AG09319 (cell line): ENCODE data around the gene MPP4.
A peak's percentile ranks its signal among the peaks of the same experiment; 100 is the strongest.

Source experiments
- DNase-seq: peaks from one replicate; pipeline ENCODE4 v3.0.0-alpha.2; 2010; ENCODE audit warnings: low read depth; ENCODE audit errors: extremely low read depth
- TF ChIP-seq, protein P1 (sequence below): IDR thresholded peaks from 2 replicates; pipeline ENCODE4 v1.5.1; 2011; ENCODE audit warnings: low read depth, mild to moderate bottlenecking, inconsistent platforms, low read length, moderate library complexity

The MPP4 gene

DNA sequence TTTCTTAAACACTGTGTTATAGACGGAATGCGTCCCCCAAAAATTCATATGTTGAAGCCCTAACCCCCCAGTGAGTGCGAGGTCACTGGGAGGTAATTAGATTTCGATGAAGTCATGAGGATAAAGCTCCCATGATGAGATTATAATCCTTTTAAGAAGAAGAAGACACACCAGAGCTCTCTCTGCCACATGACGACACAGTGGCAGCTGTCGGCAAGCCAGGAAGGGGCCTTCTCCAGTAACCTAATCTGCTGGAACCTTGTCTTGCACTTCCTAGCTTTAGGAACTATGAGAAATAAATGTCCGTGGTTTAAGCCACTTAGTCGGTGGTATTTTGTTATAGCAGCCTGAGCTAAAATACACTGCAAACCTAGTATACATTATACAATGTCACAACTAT, 67.4 kb downstream of the MPP4 start:
- no peak for DNase-seq
- TF ChIP-seq, protein P1, sequence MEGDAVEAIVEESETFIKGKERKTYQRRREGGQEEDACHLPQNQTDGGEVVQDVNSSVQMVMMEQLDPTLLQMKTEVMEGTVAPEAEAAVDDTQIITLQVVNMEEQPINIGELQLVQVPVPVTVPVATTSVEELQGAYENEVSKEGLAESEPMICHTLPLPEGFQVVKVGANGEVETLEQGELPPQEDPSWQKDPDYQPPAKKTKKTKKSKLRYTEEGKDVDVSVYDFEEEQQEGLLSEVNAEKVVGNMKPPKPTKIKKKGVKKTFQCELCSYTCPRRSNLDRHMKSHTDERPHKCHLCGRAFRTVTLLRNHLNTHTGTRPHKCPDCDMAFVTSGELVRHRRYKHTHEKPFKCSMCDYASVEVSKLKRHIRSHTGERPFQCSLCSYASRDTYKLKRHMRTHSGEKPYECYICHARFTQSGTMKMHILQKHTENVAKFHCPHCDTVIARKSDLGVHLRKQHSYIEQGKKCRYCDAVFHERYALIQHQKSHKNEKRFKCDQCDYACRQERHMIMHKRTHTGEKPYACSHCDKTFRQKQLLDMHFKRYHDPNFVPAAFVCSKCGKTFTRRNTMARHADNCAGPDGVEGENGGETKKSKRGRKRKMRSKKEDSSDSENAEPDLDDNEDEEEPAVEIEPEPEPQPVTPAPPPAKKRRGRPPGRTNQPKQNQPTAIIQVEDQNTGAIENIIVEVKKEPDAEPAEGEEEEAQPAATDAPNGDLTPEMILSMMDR: no peak

DNA sequence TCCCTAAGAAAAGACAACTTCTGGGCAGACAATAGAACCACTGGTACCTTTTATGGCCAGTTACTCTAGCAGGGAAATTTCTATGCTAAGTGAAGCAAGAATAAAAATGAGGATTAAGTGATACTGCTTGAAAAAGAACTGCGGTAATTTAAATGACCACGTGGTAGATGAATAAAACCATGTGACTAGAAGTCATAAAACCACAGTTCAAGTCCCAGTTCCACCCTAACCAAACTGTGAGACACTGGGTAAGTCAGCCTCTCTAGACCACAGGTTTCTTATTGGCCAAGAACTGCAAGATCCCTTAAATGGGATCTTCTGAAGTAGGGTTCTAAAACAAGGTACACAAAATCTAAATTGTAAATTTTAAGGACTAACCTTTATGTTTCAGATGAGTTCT, 67.9 kb downstream of the MPP4 start:
- DNase-seq: no peak
- TF ChIP-seq, protein P1: no peak

DNA sequence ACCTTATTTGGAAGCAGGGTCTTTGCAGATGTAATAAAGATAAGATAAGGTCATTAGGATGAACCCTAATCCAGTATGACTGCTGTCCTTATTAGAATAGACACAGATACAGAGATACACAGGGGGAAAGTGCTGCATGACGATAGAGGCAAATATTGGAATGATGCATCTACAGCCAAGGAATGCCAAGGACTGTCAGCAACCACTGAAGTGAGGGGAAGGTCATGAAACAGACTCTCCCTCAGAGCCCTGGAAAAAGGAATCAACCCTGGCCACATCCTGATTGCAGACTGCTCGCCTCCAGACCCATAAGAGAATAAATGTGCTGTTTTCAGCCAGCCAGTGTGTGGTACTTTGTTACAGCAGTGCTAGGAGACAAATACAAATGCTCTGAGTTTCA, 69.9 kb downstream of the MPP4 start:
- no peak for DNase-seq
- TF ChIP-seq, protein P1: no peak

DNA sequence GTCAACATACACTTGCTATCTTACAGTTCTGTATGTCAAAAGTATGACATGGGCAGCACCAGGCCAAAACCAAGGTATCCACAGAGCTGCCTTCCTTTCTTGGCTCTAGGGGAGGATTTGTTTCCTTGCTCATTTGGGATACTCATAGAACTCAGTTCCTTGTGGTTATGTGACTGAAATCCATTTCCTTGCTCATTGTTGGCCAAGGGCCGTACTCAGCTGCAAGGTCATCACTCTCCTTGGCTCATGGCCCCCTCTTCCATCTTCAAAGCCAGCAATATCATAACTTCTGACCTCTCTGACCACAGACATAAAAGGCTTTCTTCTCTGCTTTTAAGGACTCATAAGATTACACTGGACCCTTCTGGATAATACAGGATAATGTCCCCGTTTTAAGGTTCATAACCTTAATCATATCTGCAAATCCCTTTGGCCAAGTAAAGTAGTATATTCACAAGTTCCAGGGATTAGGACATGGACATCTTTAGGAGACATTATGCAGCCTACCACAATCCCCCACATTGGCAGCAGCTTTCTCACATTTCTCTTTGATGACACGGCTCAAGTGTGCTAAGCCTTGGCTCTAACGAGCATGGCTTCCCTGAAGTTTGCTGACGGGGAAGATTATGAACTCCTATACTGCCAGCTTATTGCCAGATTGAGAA, 76.0 kb downstream of the MPP4 start:
- no peak for DNase-seq
- TF ChIP-seq, protein P1: no peak

DNA sequence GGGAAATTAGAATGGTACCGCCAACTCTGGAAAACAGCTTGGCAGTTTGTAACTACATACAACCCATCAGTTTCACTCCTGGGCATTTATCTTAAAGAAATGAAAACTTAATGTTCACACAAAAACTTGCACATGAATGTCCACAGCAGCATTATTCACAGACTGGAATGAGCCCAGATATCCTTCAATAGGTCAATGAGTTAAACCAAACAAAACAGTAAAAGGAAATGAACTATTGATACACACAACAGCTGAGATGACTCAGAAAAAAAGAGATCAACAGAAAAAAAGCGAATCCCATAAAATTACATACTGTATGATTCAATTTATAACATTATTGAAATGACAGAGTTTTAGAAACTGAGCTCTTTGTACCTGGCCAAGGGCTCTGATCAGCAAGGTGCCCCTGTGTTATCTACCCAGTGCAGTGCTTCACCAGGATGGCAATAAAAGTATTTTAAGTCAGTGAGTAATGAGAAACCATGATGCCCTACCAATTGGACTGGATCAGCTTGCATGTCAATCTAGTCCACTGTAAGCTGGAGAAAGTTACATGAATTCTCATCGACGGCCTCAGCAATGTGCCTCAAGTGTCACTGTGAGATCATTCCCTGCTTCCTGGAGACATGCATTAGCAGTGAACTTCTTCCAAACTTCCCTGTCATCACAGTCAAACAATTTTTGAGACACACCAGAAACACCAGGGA, 77.0 kb downstream of the MPP4 start:
- TF ChIP-seq, protein P1: no peak
- no peak for DNase-seq

DNA sequence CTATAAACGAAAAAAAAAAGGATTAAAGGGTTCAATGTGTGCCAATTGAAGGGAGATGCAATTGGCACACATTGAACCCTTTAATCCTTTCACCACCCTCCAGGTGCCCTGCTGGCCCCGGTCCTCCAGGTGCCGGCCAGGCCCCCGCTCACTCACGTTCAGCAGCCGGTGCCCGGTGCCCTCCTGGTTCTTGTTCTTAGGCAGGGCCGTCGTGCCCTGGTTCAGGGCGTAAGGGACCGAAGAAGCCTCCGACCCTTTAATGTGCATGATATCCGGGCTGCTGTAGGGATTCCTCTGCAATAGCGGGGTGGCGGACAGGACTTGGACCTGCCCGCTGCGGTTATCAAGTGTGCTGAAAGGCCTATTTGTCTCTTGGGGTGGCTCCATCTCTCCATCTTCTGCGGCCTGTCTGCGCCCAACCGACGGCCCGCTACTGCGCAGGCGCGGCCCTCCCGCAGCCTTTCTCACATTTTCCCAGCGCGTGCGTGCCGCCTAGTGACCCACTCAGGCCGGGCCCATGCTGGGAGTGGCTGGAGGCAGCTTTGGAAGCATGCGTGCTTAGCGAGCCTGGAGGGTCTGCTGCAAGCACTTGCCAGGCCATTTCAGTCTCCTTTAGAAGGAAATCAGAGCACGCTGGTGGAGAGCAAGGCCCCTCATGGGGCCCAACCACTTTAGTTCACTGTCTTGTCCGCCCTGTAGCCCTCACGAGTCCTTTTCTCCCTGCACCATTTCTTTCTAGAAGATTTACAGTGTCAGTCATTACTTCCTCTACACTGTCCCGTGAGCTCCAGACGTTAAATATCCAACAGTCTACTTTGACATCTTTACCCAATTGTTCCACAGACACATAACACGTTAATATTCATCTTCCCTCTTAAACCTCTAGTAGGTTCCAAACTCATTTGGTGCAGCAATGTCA, 79.4 kb downstream of the MPP4 start:
- TF ChIP-seq, protein P1: peak; percentile 54
- DNase-seq: peak; percentile 34
